ENCODE measurements around the gene PDE4B.

Gene PDE4B

GRCh38 chr1:66422804-66423203 lies 630.1 kb downstream of the PDE4B start:
- no peak for DNase-seq (ENCODE audit: low spot score)
